B cell (primary cell): ENCODE data around the gene LRBA.

ENCODE experiments used
- CTCF ChIP-seq: fragments of 200-600 bp; IDR thresholded peaks from one replicate; pipeline ENCODE4 v1.8.0; 2022; ENCODE audit warnings: antibody characterized with exemption, mild to moderate bottlenecking
- EZH2 ChIP-seq: IDR thresholded peaks from 2 replicates; pipeline ENCODE4 v1.6.1; 2012; ENCODE audit warnings: borderline replicate concordance, low read depth, mild to moderate bottlenecking, moderate library complexity, low read length; ENCODE audit not compliant: insufficient read depth, poor library complexity, severe bottlenecking

- TF ChIP-seq CTCF (no peak), EZH2 (no peak)
Observed at GRCh38 chr4:150315691-150316090, 699.4 kb downstream of the LRBA start.
